ENCODE data around the gene PCDHB7.
"Not testable (repeated sequence)": the region's sequence is repeated elsewhere in the genome, so short reads cannot be mapped to it uniquely, and the experiment has no call there.

PCDHB7 gene

DNA sequence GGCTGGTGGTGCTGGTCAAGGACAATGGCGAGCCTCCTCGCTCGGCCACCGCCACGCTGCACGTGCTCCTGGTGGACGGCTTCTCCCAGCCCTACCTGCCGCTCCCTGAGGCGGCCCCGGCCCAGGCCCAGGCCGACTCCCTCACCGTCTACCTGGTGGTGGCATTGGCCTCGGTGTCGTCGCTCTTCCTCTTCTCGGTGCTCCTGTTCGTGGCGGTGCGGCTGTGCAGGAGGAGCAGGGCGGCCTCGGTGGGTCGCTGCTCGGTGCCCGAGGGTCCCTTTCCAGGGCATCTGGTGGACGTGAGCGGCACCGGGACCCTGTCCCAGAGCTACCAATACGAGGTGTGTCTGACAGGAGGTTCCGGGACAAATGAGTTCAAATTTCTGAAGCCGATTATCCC is 53.0 kb downstream of the PCDHB7 start:
- DNase-seq: not testable (repeated sequence)

All from NCI-H69 (cell line).